KMS-11 (cell line): ENCODE measurements around the gene CECR2.

Source experiments
- H2AFZ ChIP-seq: fragments of 200-600 bp; sonication (generic); 2 replicates; pipeline ENCODE4 v1.6.1; 2016; ENCODE audit warnings: antibody characterized with exemption, mixed run types, low read depth
- H3K27ac ChIP-seq: fragments of 200-600 bp; sonication (generic); 2 replicates; pipeline ENCODE4 v1.6.1; 2016; ENCODE audit warnings: mild to moderate bottlenecking, mixed run types
- H3K27me3 ChIP-seq: fragments of 200-600 bp; sonication (generic); 2 replicates; pipeline ENCODE4 v1.6.1; 2017; ENCODE audit warnings: mild to moderate bottlenecking, low read depth, mixed run types, moderate library complexity; ENCODE audit not compliant: insufficient read depth
- H3K36me3 ChIP-seq: fragments of 200-600 bp; sonication (generic); 2 replicates; pipeline ENCODE4 v1.6.1; 2017; ENCODE audit warnings: mild to moderate bottlenecking, mixed run types; ENCODE audit not compliant: insufficient read depth
- H3K4me1 ChIP-seq: fragments of 200-600 bp; sonication (generic); 2 replicates; pipeline ENCODE4 v1.6.1; 2016; ENCODE audit warnings: mild to moderate bottlenecking, low read depth, mixed run types; ENCODE audit not compliant: poor library complexity, severe bottlenecking
- H3K4me2 ChIP-seq: fragments of 200-600 bp; sonication (generic); 2 replicates; pipeline ENCODE4 v1.7.0; 2016; ENCODE audit warnings: mild to moderate bottlenecking, mixed run types
- H3K4me3 ChIP-seq: fragments of 200-600 bp; sonication (generic); IDR thresholded peaks from 2 replicates; pipeline ENCODE4 v1.6.1; 2017; ENCODE audit warnings: low read depth, low read length, mixed read lengths; ENCODE audit not compliant: insufficient read depth
- H3K79me2 ChIP-seq: fragments of 200-600 bp; sonication (generic); 2 replicates; pipeline ENCODE4 v1.6.1; 2016; ENCODE audit warnings: low read depth, mixed run types; ENCODE audit not compliant: insufficient read depth
- H3K9ac ChIP-seq: fragments of 200-600 bp; sonication (generic); 2 replicates; pipeline ENCODE4 v1.6.1; 2016; ENCODE audit warnings: mild to moderate bottlenecking, mixed run types
- H4K20me1 ChIP-seq: fragments of 200-600 bp; sonication (generic); 2 replicates; pipeline ENCODE4 v1.6.1; 2016; ENCODE audit warnings: mild to moderate bottlenecking, mixed run types; ENCODE audit not compliant: insufficient read depth
- CTCF ChIP-seq: fragments of 200-600 bp; sonication (generic); conservative IDR thresholded peaks from 2 replicates; pipeline ENCODE4 v1.6.1; 2017; ENCODE audit warnings: low read depth, mild to moderate bottlenecking, antibody characterized with exemption, low read length, moderate library complexity, mixed read lengths

Gene CECR2

GRCh38 chr22:17337639-17338038 is 31.6 kb upstream of the CECR2 start:
- no peak overlapping the region for H3K9ac ChIP-seq
- TF ChIP-seq CTCF: no peak
- H3K27me3 ChIP-seq: no peaks in the 10 kb centered on the region
- no peaks in the 10 kb centered on the region for H3K4me1 ChIP-seq
- H4K20me1 ChIP-seq: no peaks in the 10 kb centered on the region
- H3K79me2 ChIP-seq: no peaks in the 10 kb centered on the region
- no peak overlapping the region for H2AFZ ChIP-seq
- H3K4me2 ChIP-seq: no peak overlapping the region
- no peaks in the 10 kb centered on the region for H3K36me3 ChIP-seq
- no peak overlapping the region for H3K27ac ChIP-seq
- H3K4me3 ChIP-seq: no peak overlapping the region

- Histone ChIP-seq H3K4me2 (no peak overlapping the region), H3K4me3 (no peak overlapping the region), H3K27me3 (no peaks in the 10 kb centered on the region), H3K9ac (no peak overlapping the region), H3K27ac (no peak overlapping the region), H4K20me1 (no peaks in the 10 kb centered on the region), H3K36me3 (no peaks in the 10 kb centered on the region), H3K79me2 (no peaks in the 10 kb centered on the region), H3K4me1 (no peaks in the 10 kb centered on the region), H2AFZ (no peak overlapping the region)
- no peak for TF ChIP-seq CTCF
These were observed 30.1 kb upstream of the CECR2 start for GRCh38 chr22:17339095-17339693.

GRCh38 chr22:17342361-17342760 is 26.9 kb upstream of the CECR2 start:
- TF ChIP-seq CTCF: no peak
- Histone ChIP-seq H3K27me3 (no peaks in the 10 kb centered on the region), H3K4me2 (no peak overlapping the region), H3K36me3 (no peaks in the 10 kb centered on the region), H2AFZ (no peak overlapping the region), H4K20me1 (no peaks in the 10 kb centered on the region), H3K79me2 (no peaks in the 10 kb centered on the region), H3K4me1 (no peaks in the 10 kb centered on the region), H3K4me3 (no peak overlapping the region), H3K27ac (no peak overlapping the region), H3K9ac (no peak overlapping the region)

GRCh38 chr22:17343766-17344165 is 25.5 kb upstream of the CECR2 start:
- H3K27me3 ChIP-seq: no peaks in the 10 kb centered on the region
- H3K79me2 ChIP-seq: no peaks in the 10 kb centered on the region
- no peaks in the 10 kb centered on the region for H3K4me1 ChIP-seq
- H3K4me2 ChIP-seq: no peak overlapping the region
- TF ChIP-seq CTCF: no peak
- no peak overlapping the region for H2AFZ ChIP-seq
- H3K4me3 ChIP-seq: no peak overlapping the region
- no peak overlapping the region for H3K9ac ChIP-seq
- H3K27ac ChIP-seq: no peak overlapping the region
- H4K20me1 ChIP-seq: no peaks in the 10 kb centered on the region
- no peaks in the 10 kb centered on the region for H3K36me3 ChIP-seq

- no peak for TF ChIP-seq CTCF
These were observed 22.7 kb upstream of the CECR2 start for GRCh38 chr22:17346578-17346977.

More at GRCh38 chr22:17346578-17346977, 22.7 kb upstream of the CECR2 start:
- H4K20me1 ChIP-seq: no peaks in the 10 kb centered on the region
- H3K4me1 ChIP-seq: no peaks in the 10 kb centered on the region
- no peak overlapping the region for H3K9ac ChIP-seq
- no peaks in the 10 kb centered on the region for H3K79me2 ChIP-seq
- H2AFZ ChIP-seq: no peak overlapping the region
- no peaks in the 10 kb centered on the region for H3K27me3 ChIP-seq
- H3K36me3 ChIP-seq: no peaks in the 10 kb centered on the region
- H3K4me2 ChIP-seq: no peak overlapping the region
- no peak overlapping the region for H3K27ac ChIP-seq
- no peak overlapping the region for H3K4me3 ChIP-seq
